Natural killer cell (primary cell): ENCODE measurements around the gene NUP42. TPM values are rescaled to one million over a fixed set of nuclear protein-coding genes. Genes with fewer than 3 reads are reported as not detected.
A peak's percentile ranks its signal among the peaks of the same experiment; 100 is the strongest.

Experiments used
- ATAC-seq, 3 donors: fragments of 150-1000 bp in 2 of 3; fragments of 200-7000 bp in 1 of 3; cut with Tn5 transposase; 1 replicate in 1 of 3; 2 replicates in 2 of 3; pipeline ENCODE4 v1.10.0; 2021; ENCODE audit warnings: mild to moderate bottlenecking in 2 of 3, moderate library complexity in 2 of 3
- DNase-seq, 2 donors: peaks; one replicate each; pipeline versions ENCODE4 v3.0.0 to v3.0.0-alpha.2; 2013 to 2021; ENCODE audit warnings: mixed read lengths in 1 of 2
- H3K27ac ChIP-seq: one replicate; pipeline ENCODE4 v1.5.1; 2013; ENCODE audit warnings: mild to moderate bottlenecking, low read length
- H3K27me3 ChIP-seq: one replicate; pipeline ENCODE4 v1.6.1; 2013; ENCODE audit warnings: low read length; ENCODE audit not compliant: control insufficient read depth, insufficient read depth
- H3K36me3 ChIP-seq: one replicate; pipeline ENCODE4 v1.6.1; 2013; ENCODE audit warnings: low read length; ENCODE audit not compliant: control insufficient read depth, insufficient read depth
- H3K4me1 ChIP-seq: one replicate; pipeline ENCODE4 v1.6.1; 2013; ENCODE audit warnings: low read length; ENCODE audit not compliant: control insufficient read depth, insufficient read depth
- H3K4me3 ChIP-seq: one replicate; pipeline ENCODE4 v1.5.1; 2013; ENCODE audit warnings: low read length
- H3K9me3 ChIP-seq: one replicate; pipeline ENCODE4 v1.6.1; 2013; ENCODE audit warnings: low read length; ENCODE audit not compliant: control insufficient read depth, insufficient read depth
- H3K27ac Mint-ChIP-seq, 2 donors: one replicate each; pipeline ENCODE4 v1.8.0; 2022; ENCODE audit warnings: mild to moderate bottlenecking in 2 of 2, mixed read lengths in 2 of 2, moderate library complexity in 1 of 2
- H3K27me3 Mint-ChIP-seq, 2 donors: one replicate each; pipeline ENCODE4 v1.8.0; 2022; ENCODE audit warnings: low read depth in 2 of 2, mixed read lengths in 2 of 2
- H3K36me3 Mint-ChIP-seq: one replicate; pipeline ENCODE4 v1.8.0; 2022; ENCODE audit warnings: mixed read lengths
- H3K4me1 Mint-ChIP-seq, 2 donors: one replicate each; pipeline ENCODE4 v1.8.0; 2022; ENCODE audit warnings: mixed read lengths in 2 of 2
- H3K4me3 Mint-ChIP-seq: one replicate; pipeline ENCODE4 v1.8.0; 2022; ENCODE audit warnings: mild to moderate bottlenecking, moderate library complexity, mixed read lengths
- H3K9me3 Mint-ChIP-seq, 2 donors: one replicate each; pipeline ENCODE4 v1.8.0; 2022; ENCODE audit warnings: mixed read lengths in 2 of 2
- CTCF ChIP-seq: fragments of 200-600 bp; IDR thresholded peaks from one replicate; pipeline ENCODE4 v1.8.0; 2022; ENCODE audit warnings: antibody characterized with exemption
- WGBS: methylation state at CpG from one replicate; pipeline ENCODE4 v1.1.7; 2013; ENCODE audit warnings: missing lambda C conversion rate; ENCODE audit not compliant: insufficient coverage; 5-methylcytosine and 5-hydroxymethylcytosine counted together
- intact Hi-C: fragments of 100-400 bp; cut with micrococcal nuclease; formaldehyde crosslinking; loops from one replicate; pipeline ENCODE4 v1.14.2; 2022
- total RNA-seq, 4 donors: library from RNA; stranded (reverse); fragments of 120-200 nt in 1 of 4; gene quantifications; one replicate each; pipeline versions ENCODE4 v1.2.3 to v1.2.4, GENCODE V29; 2013 to 2022

The NUP42 gene
- total RNA-seq, 3 donors from 2014 or later (not counting 1 experiment from before 2014, with no cell fraction given) = 37.5 to 41.6 (median 40.2) TPM

DNA sequence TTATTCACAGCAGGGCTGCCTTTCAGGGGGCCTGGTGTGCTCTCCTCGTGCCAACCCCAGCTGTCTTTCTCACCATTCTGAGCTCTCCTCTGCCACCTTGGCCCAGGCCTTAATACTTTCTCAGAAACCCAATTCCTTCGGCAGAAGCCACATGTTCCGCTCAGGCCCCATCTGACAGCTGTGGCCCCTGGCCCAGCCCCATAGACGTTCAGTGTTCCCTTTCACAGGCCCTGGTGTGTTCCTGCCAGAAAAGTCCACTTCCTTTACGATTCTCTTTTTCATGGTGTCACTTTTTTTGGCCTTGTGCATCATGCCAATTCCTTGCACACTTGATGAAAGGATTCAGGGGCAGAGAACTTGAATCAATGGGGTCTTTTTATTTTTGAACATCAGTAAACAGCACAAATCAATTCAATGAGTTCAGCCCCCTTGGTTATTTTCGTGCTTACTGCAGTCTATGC, 48.8 kb downstream of the NUP42 start:
- Mint-ChIP-seq H3K4me3 (no peak overlapping the region), H3K27ac (no peak overlapping the region), H3K36me3 (no peaks in the 10 kb centered on the region), H3K9me3 (no peaks in the 10 kb centered on the region), H3K4me1 (peaks cover 0 to 5% of the 10 kb centered on the region in 2 donors), H3K27me3 (peaks cover 0 to 3% of the 10 kb centered on the region in 2 donors)
- intact Hi-C loops = no loop called here
- ATAC-seq = no peak
- no peak for DNase-seq
- H3K27me3 ChIP-seq = no peaks in the 10 kb centered on the region
- no peak for TF ChIP-seq CTCF
- 78% methylated on average over 6 of the region's 6 CpGs for WGBS
- no peaks in the 10 kb centered on the region for H3K36me3 ChIP-seq
- no peaks in the 10 kb centered on the region for H3K9me3 ChIP-seq
- no peaks in the 10 kb centered on the region for H3K4me1 ChIP-seq
- no peak overlapping the region for H3K4me3 ChIP-seq
- no peak overlapping the region for H3K27ac ChIP-seq

GRCh38 chr7:23232966-23233365, 51.1 kb downstream of the NUP42 start:
- no peak overlapping the region for H3K4me3 ChIP-seq
- no peak for TF ChIP-seq CTCF
- ATAC-seq = no peak
- H3K27ac ChIP-seq = no peak overlapping the region
- Mint-ChIP-seq H3K4me3 (no peak overlapping the region), H3K9me3 (no peaks in the 10 kb centered on the region), H3K36me3 (no peaks in the 10 kb centered on the region), H3K4me1 (peaks cover 0 to 5% of the 10 kb centered on the region in 2 donors), H3K27ac (no peak overlapping the region), H3K27me3 (peaks cover 0 to 3% of the 10 kb centered on the region in 2 donors)
- intact Hi-C loops = no loop called here
- no peak for DNase-seq
- H3K27me3 ChIP-seq = no peaks in the 10 kb centered on the region
- no peaks in the 10 kb centered on the region for H3K4me1 ChIP-seq
- no peaks in the 10 kb centered on the region for H3K36me3 ChIP-seq
- no peaks in the 10 kb centered on the region for H3K9me3 ChIP-seq
- WGBS = 91% methylated on average over 2 of the region's 3 CpGs

DNA sequence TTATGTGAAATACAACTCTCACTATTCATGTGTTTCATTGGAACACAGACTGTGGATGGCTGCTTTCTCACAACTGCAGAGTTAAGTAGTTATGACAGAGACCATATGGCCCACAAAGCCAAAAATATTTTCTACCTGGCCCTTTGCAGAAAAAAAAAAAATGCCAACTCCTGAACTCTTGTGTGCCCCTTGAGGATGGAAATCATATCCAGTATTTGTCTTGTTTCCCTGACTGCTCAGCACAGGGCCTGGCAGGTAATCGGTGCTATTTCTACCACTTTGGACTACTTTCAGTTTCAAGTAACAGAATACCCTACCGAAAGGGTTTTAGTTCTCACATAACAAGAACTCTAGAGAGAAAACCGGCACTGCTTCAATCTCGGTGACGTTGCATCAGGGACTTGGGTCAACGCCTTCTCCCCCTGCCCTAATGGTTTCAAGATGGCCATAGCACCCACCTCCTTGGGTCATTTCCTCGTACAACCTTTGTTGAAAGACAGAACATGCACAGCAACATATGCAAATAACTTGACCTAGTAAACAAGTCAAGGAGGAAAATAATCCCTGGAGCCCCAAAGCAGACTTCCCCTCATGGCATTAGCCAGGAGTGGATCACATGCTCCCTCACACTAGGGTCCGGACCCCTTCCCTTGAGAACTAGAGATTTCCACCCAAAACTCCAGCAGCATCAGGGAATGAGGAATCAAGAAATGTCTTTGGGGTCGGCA, 52.9 kb downstream of the NUP42 start:
- Histone ChIP-seq H3K27me3 (no peaks in the 10 kb centered on the region), H3K4me3 (no peak overlapping the region), H3K36me3 (no peaks in the 10 kb centered on the region), H3K27ac (no peak overlapping the region), H3K4me1 (no peaks in the 10 kb centered on the region), H3K9me3 (no peaks in the 10 kb centered on the region)
- H3K27me3 Mint-ChIP-seq = peaks cover 0 to 3% of the 10 kb centered on the region in 2 donors
- no peaks in the 10 kb centered on the region for H3K36me3 Mint-ChIP-seq
- peak in 1 of 3 donors; percentile 43 for ATAC-seq
- no peak overlapping the region for H3K4me3 Mint-ChIP-seq
- peaks cover 0 to 5% of the 10 kb centered on the region in 2 donors for H3K4me1 Mint-ChIP-seq
- intact Hi-C loops = no loop called here
- no peaks in the 10 kb centered on the region for H3K9me3 Mint-ChIP-seq
- 81% methylated on average over 9 of the region's 9 CpGs for WGBS
- TF ChIP-seq CTCF = no peak
- H3K27ac Mint-ChIP-seq = no peak overlapping the region
- DNase-seq = peak in 1 of 2 donors; percentile 9

- no peaks in the 10 kb centered on the region for H3K27me3 ChIP-seq
- Mint-ChIP-seq H3K4me3 (no peak overlapping the region), H3K9me3 (no peaks in the 10 kb centered on the region), H3K27ac (no peak overlapping the region), H3K4me1 (peaks cover 0 to 5% of the 10 kb centered on the region in 2 donors), H3K27me3 (peaks cover 0 to 5% of the 10 kb centered on the region in 2 donors), H3K36me3 (no peaks in the 10 kb centered on the region)
- no peaks in the 10 kb centered on the region for H3K9me3 ChIP-seq
- intact Hi-C loops = no loop called here
- H3K36me3 ChIP-seq = no peaks in the 10 kb centered on the region
- H3K4me1 ChIP-seq = no peaks in the 10 kb centered on the region
- TF ChIP-seq CTCF = no peak
- ATAC-seq (no peak), DNase-seq (no peak)
- no peak overlapping the region for H3K4me3 ChIP-seq
- 88% methylated on average over 6 of the region's 6 CpGs for WGBS
- H3K27ac ChIP-seq = no peak overlapping the region
Observed at GRCh38 chr7:23235813-23236221, 54.0 kb downstream of the NUP42 start.
